K562 (cell line): ENCODE data around the gene HMGN2. TPM values are rescaled to one million over a fixed set of nuclear protein-coding genes. Genes with fewer than 3 reads are reported as not detected.
A peak's percentile ranks its signal among the peaks of the same experiment; 100 is the strongest.

Experiments
- BDP1 ChIP-seq: IDR thresholded peaks from 3 replicates; pipeline ENCODE4 v1.6.1; 2011; ENCODE audit not compliant: insufficient read length, insufficient read depth
- CBX3 ChIP-seq, 2 experiments: IDR thresholded peaks; 1 replicate in 1 of 2; 2 replicates in 1 of 2; pipeline ENCODE4 v1.6.1; 2012; ENCODE audit warnings: inconsistent platforms in 2 of 2, low read length in 2 of 2, borderline replicate concordance in 1 of 2, control low read depth in 1 of 2
- CCAR2 ChIP-seq: fragments of 200-400 bp; formaldehyde crosslinking; IDR thresholded peaks from 2 replicates; pipeline ENCODE4 v1.6.1; 2017; ENCODE audit warnings: mild to moderate bottlenecking, low read depth, low read length
- CSDE1 ChIP-seq, 2 experiments: fragments of 450-650 bp; IDR thresholded peaks; 2 replicates each; pipeline ENCODE4 v1.6.1; 2016; ENCODE audit warnings: mild to moderate bottlenecking in 1 of 2
- ELK3 ChIP-seq: fragments of 450-650 bp; formaldehyde crosslinking; IDR thresholded peaks from 2 replicates; pipeline ENCODE4 v1.4.0; 2020; ENCODE audit warnings: mild to moderate bottlenecking
- ETV6 ChIP-seq, 3 experiments: fragments of 150-350 bp in 1 of 3; sonication (generic) in 1 of 3; formaldehyde crosslinking in 1 of 3; IDR thresholded peaks; 2 replicates each; pipeline versions ENCODE4 v1.6.1 to v1.8.0; 2014 to 2022; ENCODE audit warnings: borderline replicate concordance in 2 of 3, low read depth in 2 of 3, antibody characterized with exemption in 1 of 3, low read length in 1 of 3, mild to moderate bottlenecking in 1 of 3, missing genetic modification reagents in 1 of 3
- HEY1 ChIP-seq: fragments of 250-450 bp; sonication (Bioruptor Pico); IDR thresholded peaks from 2 replicates; pipeline ENCODE4 v1.5.0; 2020; ENCODE audit warnings: mild to moderate bottlenecking, moderate library complexity, borderline replicate concordance
- HMBOX1 ChIP-seq: sonication (generic); IDR thresholded peaks from 2 replicates; pipeline ENCODE4 v1.6.1; 2016
- MXI1 ChIP-seq: IDR thresholded peaks from 2 replicates; pipeline ENCODE4 v1.6.1; 2011; ENCODE audit warnings: low read depth, mild to moderate bottlenecking, improper control_type of control experiment, low read length
- NFYB ChIP-seq: IDR thresholded peaks from 2 replicates; pipeline ENCODE4 v1.6.1; 2011; ENCODE audit warnings: mild to moderate bottlenecking, moderate library complexity; ENCODE audit not compliant: insufficient read length; ENCODE audit errors: extremely low read depth
- SMAD1 ChIP-seq: fragments of 150-350 bp; IDR thresholded peaks from 2 replicates; pipeline ENCODE4 v1.6.1; 2014; ENCODE audit warnings: low read length, low read depth; ENCODE audit not compliant: partially characterized antibody
- SRSF3 ChIP-seq: fragments of 200-400 bp; formaldehyde crosslinking; IDR thresholded peaks from 2 replicates; pipeline ENCODE4 v1.6.1; 2016; ENCODE audit warnings: mild to moderate bottlenecking, low read length, moderate library complexity; ENCODE audit not compliant: insufficient read depth
- SRSF7 ChIP-seq: fragments of 200-400 bp; formaldehyde crosslinking; optimal IDR thresholded peaks from 2 replicates; pipeline ENCODE3; 2017; ENCODE audit warnings: mild to moderate bottlenecking, low read depth, low read length
- TSHZ1 ChIP-seq: fragments of 250-450 bp; sonication (Bioruptor Pico); IDR thresholded peaks from 2 replicates; pipeline ENCODE4 v1.4.0; 2020; ENCODE audit warnings: mild to moderate bottlenecking, moderate library complexity
- YY1 ChIP-seq, 3 experiments: IDR thresholded peaks; 2 replicates each; pipeline ENCODE4 v1.6.1; 2011; ENCODE audit warnings: low read length in 2 of 3, mild to moderate bottlenecking in 2 of 3, moderate library complexity in 2 of 3, borderline replicate concordance in 1 of 3, control low read depth in 1 of 3, low read depth in 1 of 3; ENCODE audit not compliant: insufficient read depth in 3 of 3, insufficient replicate concordance in 2 of 3, control insufficient read depth in 1 of 3, insufficient read length in 1 of 3; ENCODE audit errors: extremely low read depth in 1 of 3
- ZFX ChIP-seq: sonication (generic); formaldehyde crosslinking; IDR thresholded peaks from 2 replicates; pipeline ENCODE4 v1.8.0; 2022; ENCODE audit warnings: mild to moderate bottlenecking, missing genetic modification reagents, moderate library complexity
- ZNF212 ChIP-seq: fragments of 450-650 bp; formaldehyde crosslinking; IDR thresholded peaks from 2 replicates; pipeline ENCODE4 v1.4.0; 2020; ENCODE audit warnings: mild to moderate bottlenecking
- ZNF280A ChIP-seq: fragments of 450-650 bp; IDR thresholded peaks from 2 replicates; pipeline ENCODE4 v1.6.1; 2018; ENCODE audit warnings: mild to moderate bottlenecking, low read depth; ENCODE audit not compliant: partially characterized antibody
- ZNF707 ChIP-seq: fragments of 250-450 bp; sonication (Bioruptor Pico); conservative IDR thresholded peaks from 2 replicates; pipeline ENCODE4 v1.8.0; 2022; ENCODE audit warnings: inconsistent platforms, mild to moderate bottlenecking, moderate library complexity
- polyA plus RNA-seq, 8 experiments: library from polyadenylated mRNA; depleted of rRNA in 4 of 8; stranded (reverse) in 5 of 8; unstranded in 3 of 8; fragments of >200 nt; fragmentation: Nextera tagmentation in 2 of 8; fragmentation: Illumina TruSeq in 1 of 8; extraction: Ambion mirVana in 2 of 8; extraction: Trizol in 1 of 8; gene quantifications; 2 replicates each; pipeline versions ENCODE4 v1.2.1 to v1.2.3, GENCODE V29; 2011 to 2014; ENCODE audit warnings: inconsistent platforms in 1 of 8, missing spikeins in 1 of 8
- total RNA-seq, 7 experiments: library from RNA; depleted of rRNA in 6 of 7; stranded (reverse); fragments of >200 nt in 6 of 7; fragmentation: Illumina TruSeq in 2 of 7; extraction: Trizol in 2 of 7; gene quantifications; 2 replicates each; pipeline versions ENCODE4 v1.2.1 to v1.2.3, GENCODE V29; 2011 to 2021; ENCODE audit warnings: low replicate concordance in 1 of 7

The HMGN2 gene
- total and polyA plus RNA-seq, 9 of the 15 experiments (the other 6 are each of a cell fraction or from before 2014, with no cell fraction given), result 370 to 1,354 (median 965) TPM

GRCh38 chr1:26471498-26472319 lies 531 bp upstream of the HMGN2 start (continued):
- TF ChIP-seq HMBOX1 (no peak), NFYB (no peak), MXI1 (no peak; the same call in 1 of the 2 replicates), SMAD1 (no peak), CCAR2 (no peak), ZNF280A (no peak), BDP1 (no peak), CSDE1 (IDR thresholded peaks at IDR 0.05) (no peak), CBX3 (IDR thresholded peaks at IDR 0.05; ENCODE audit: borderline replicate concordance in 1 of 2, low read length in 2 of 2) (no peak; a peak in 1 of 3 replicates), ZNF212 (no peak), ZFX (CRISPR knock-in tag) (no peak), SRSF7 (no peak), ELK3 (no peak), YY1 (IDR thresholded peaks at IDR 0.05; ENCODE audit: borderline replicate concordance in 1 of 3, control insufficient read depth in 1 of 3, extremely low read depth in 1 of 3, insufficient read depth in 3 of 3, insufficient read length in 1 of 3, insufficient replicate concordance in 2 of 3, low read depth in 1 of 3, low read length in 2 of 3) (no peak), ETV6 (IDR thresholded peaks at IDR 0.05; ENCODE audit: borderline replicate concordance in 1 of 2, low read depth in 2 of 2, low read length in 1 of 2) (0 out of 4 replicates have a peak, but pooled peaks of 1 of the 2 experiments have one; percentile 16), ETV6 (CRISPR knock-in tag; IDR thresholded peaks at IDR 0.05; ENCODE audit: borderline replicate concordance) (no peak), ZNF707 (no peak), TSHZ1 (CRISPR knock-in tag) (no peak), SRSF3 (no peak), HEY1 (CRISPR knock-in tag) (no peak)
